ENCODE results near the gene MAG. TPM values are rescaled to one million over a fixed set of nuclear protein-coding genes. Genes with fewer than 3 reads are reported as not detected.

The MAG gene
- total RNA-seq, 1 donor from 2014 or later = not detected

DNA sequence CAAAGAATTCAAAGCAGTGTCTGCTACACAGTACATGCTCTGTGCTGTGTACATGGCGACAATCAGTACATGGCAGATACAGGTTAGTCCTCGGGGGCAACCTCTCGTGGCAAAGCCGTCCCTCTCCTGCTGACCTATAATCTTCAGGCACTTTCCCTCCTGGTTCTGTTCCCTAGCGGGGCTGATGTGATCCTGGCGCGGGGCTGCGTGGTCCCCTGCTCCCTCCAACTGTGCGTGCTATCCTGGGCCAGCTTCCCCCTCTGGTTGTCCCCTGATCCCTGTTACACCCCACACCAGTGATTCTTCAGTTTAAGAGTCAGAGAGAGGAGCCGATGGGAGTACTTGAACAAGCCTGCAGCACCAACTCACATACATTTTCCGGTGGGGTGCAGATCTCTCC lies 12.1 kb downstream of the MAG start:
- no peak overlapping the region for H3K4me3 ChIP-seq
- H3K9me3 ChIP-seq = no peaks in the 10 kb centered on the region
- H3K36me3 ChIP-seq = no peaks in the 10 kb centered on the region
- ATAC-seq = no peak
- H3K27me3 ChIP-seq = no peaks in the 10 kb centered on the region
- DNase-seq = no peak
- no peaks in the 10 kb centered on the region for H3K4me1 ChIP-seq
- H3K27ac ChIP-seq = no peak overlapping the region
- TF ChIP-seq, protein P1, sequence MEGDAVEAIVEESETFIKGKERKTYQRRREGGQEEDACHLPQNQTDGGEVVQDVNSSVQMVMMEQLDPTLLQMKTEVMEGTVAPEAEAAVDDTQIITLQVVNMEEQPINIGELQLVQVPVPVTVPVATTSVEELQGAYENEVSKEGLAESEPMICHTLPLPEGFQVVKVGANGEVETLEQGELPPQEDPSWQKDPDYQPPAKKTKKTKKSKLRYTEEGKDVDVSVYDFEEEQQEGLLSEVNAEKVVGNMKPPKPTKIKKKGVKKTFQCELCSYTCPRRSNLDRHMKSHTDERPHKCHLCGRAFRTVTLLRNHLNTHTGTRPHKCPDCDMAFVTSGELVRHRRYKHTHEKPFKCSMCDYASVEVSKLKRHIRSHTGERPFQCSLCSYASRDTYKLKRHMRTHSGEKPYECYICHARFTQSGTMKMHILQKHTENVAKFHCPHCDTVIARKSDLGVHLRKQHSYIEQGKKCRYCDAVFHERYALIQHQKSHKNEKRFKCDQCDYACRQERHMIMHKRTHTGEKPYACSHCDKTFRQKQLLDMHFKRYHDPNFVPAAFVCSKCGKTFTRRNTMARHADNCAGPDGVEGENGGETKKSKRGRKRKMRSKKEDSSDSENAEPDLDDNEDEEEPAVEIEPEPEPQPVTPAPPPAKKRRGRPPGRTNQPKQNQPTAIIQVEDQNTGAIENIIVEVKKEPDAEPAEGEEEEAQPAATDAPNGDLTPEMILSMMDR (IDR thresholded peaks at IDR 0.05) = no peak
- intact Hi-C loops (cut with DNase I) = no loop called here

DNA sequence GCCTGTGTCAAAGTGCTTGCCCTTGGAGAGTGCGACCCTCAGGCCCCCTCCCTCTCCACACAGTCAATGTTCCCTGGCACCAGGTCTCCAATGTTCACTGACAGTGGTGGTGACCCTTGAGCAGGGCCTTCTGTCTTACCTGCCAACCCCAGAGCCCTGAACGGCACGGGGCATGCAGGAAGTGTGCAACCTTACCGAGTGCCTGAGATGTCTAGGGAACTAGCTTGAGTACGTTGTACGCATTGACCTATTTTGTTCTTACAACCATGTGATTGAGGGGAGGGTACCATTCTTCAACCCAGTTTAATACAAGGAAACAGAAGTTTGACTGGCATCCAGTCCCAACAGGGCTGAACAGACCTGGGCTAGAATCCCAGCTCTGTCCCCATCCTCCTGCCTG lies 13.2 kb downstream of the MAG start:
- ATAC-seq (no peak), DNase-seq (no peak)
- TF ChIP-seq, protein P1 (IDR thresholded peaks at IDR 0.05) = no peak
- Histone ChIP-seq H3K4me1 (no peaks in the 10 kb centered on the region), H3K4me3 (no peak overlapping the region), H3K36me3 (no peaks in the 10 kb centered on the region), H3K9me3 (no peaks in the 10 kb centered on the region), H3K27ac (no peak overlapping the region), H3K27me3 (no peaks in the 10 kb centered on the region)
- intact Hi-C loops (cut with DNase I) = no loop called here

DNA sequence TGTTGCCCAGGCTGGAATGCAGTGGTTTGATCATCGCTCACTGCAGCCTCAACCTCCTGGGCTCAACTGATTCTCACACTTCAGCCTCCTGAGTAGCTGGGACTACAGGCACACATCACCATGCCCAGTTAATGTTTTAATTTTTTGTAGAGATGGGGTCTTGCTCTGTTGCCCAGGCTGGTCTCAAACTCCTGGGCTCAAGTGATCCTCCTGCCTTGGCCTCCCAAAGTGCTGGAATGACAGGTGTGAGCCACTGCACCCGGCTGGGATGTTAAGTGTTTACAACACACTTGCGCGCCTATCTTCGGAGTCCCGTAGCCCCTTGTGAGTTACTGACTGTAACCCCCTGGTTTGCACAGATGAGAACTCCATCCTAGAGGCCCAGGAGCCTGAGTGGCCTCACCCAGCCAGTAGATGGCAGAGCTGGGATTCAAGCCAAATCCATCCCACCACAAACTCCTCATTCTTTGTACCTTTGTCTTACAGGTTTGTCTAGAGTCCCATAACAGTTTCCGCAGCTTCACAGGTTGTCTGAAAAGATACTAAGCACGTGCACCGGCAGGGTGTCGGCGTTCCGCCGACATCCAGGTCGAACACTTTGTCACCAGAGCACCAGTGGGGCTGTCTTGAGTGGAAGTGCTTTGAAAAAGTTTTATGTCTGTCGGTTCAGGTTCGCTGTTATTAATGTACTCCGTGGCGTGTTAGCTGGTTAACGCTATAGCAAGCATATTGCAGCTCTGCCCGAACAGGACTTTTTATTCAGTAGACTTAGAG lies 14.7 kb downstream of the MAG start:
- no peak overlapping the region for H3K4me3 ChIP-seq
- no peaks in the 10 kb centered on the region for H3K27me3 ChIP-seq
- TF ChIP-seq, protein P1 (IDR thresholded peaks at IDR 0.05) = peak; percentile 14
- ATAC-seq = no peak
- no peaks in the 10 kb centered on the region for H3K36me3 ChIP-seq
- H3K9me3 ChIP-seq = no peaks in the 10 kb centered on the region
- H3K27ac ChIP-seq = no peak overlapping the region
- intact Hi-C loops (cut with DNase I) = no loop called here
- DNase-seq = no peak
- no peaks in the 10 kb centered on the region for H3K4me1 ChIP-seq

DNA sequence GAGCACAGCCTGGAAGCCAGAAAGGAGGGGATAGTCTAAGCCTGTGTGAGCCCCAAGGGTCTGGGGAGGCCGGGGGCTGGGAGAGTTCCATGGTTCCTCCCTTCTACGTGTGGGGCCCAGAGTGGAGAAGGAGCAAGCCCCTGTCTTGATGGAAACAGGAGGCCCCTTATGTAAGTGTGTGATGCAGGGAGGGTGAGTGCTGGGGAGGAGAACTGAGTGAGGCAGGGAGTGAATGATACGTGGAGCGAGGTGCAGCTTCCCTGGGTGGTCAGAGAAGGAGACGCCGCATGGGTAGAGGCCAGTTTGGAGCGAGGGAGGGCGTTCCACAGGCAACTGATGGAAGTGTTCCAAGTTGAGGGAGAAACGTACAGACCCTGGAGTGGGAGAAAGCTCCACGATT lies 16.0 kb downstream of the MAG start:
- no peak overlapping the region for H3K27ac ChIP-seq
- ATAC-seq = no peak
- DNase-seq = no peak
- intact Hi-C loops (cut with DNase I) = no loop called here
- no peaks in the 10 kb centered on the region for H3K27me3 ChIP-seq
- no peaks in the 10 kb centered on the region for H3K9me3 ChIP-seq
- H3K36me3 ChIP-seq = no peaks in the 10 kb centered on the region
- TF ChIP-seq, protein P1 (IDR thresholded peaks at IDR 0.05) = no peak
- H3K4me3 ChIP-seq = no peak overlapping the region
- H3K4me1 ChIP-seq = no peaks in the 10 kb centered on the region

DNA sequence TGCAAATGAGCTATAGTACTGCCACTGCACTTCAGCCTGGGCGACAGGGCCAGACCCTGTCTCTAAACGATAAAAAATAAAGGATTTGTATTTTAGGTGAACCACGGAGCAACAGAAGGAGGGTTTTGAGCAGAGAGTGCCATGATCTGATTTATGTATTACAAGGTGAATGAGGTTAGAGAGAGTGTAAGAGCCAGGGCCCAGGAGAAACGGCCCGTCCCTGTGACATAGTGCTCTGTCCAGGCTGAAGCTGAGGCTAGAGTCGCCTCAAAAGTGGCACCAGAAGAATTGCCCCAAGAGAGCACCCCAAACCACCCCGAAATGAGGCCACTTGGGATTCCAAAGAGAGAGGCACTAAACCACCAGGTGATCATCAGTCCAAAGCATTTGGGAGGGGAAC lies 16.9 kb downstream of the MAG start:
- Histone ChIP-seq H3K4me3 (no peak overlapping the region), H3K4me1 (no peaks in the 10 kb centered on the region), H3K36me3 (no peaks in the 10 kb centered on the region), H3K9me3 (no peaks in the 10 kb centered on the region), H3K27ac (no peak overlapping the region), H3K27me3 (no peaks in the 10 kb centered on the region)
- no peak for ATAC-seq
- no peak for DNase-seq
- TF ChIP-seq, protein P1 (IDR thresholded peaks at IDR 0.05) = no peak
- intact Hi-C loops (cut with DNase I) = no loop called here

Data from upper lobe of right lung (tissue), 1 donor.